ENCODE data around the gene TNK2. TPM values are rescaled to one million over a fixed set of nuclear protein-coding genes. Genes with fewer than 3 reads are reported as not detected.
"Not testable (repeated sequence)": the region's sequence is repeated elsewhere in the genome, so short reads cannot be mapped to it uniquely, and the experiment has no call there.

TNK2 gene
- total RNA-seq, 2 donors from 2014 or later = 26.5 to 38.6 TPM

- H3K27ac ChIP-seq, H3K4me1 ChIP-seq, H3K4me3 ChIP-seq, H3K36me3 ChIP-seq, H3K9me3 ChIP-seq, H3K27me3 ChIP-seq: not testable (repeated sequence)
- DNase-seq (ENCODE audit: low spot score) = peak; percentile 23
These were observed 32.5 kb upstream of the TNK2 start for GRCh38 chr3:195940806-195941205.

GRCh38 chr3:195939526-195940470 lies 31.4 kb upstream of the TNK2 start:
- not testable (repeated sequence) for H3K27ac ChIP-seq; H3K4me1 ChIP-seq; H3K9me3 ChIP-seq; H3K36me3 ChIP-seq; H3K4me3 ChIP-seq; H3K27me3 ChIP-seq; DNase-seq (ENCODE audit: low spot score)

GRCh38 chr3:195933044-195933430 lies 24.7 kb upstream of the TNK2 start:
- not testable (repeated sequence) for H3K9me3 ChIP-seq; DNase-seq (ENCODE audit: low spot score); H3K4me3 ChIP-seq; H3K27ac ChIP-seq; H3K4me1 ChIP-seq; H3K27me3 ChIP-seq; H3K36me3 ChIP-seq

GRCh38 chr3:195932418-195933043 lies 24.2 kb upstream of the TNK2 start:
- no peaks in the 10 kb centered on the region for H3K36me3 ChIP-seq
- no peaks in the 10 kb centered on the region for H3K4me1 ChIP-seq
- H3K27me3 ChIP-seq = no peaks in the 10 kb centered on the region
- H3K4me3 ChIP-seq = no peak overlapping the region
- TF ChIP-seq CTCF (IDR thresholded peaks at IDR 0.05) = no peak
- no peak for DNase-seq (ENCODE audit: low spot score)
- H3K9me3 ChIP-seq = no peaks in the 10 kb centered on the region
- no peak overlapping the region for H3K27ac ChIP-seq

- no peak overlapping the region for H3K4me3 ChIP-seq
- DNase-seq (ENCODE audit: low spot score) = no peak
- no peak overlapping the region for H3K27ac ChIP-seq
- H3K4me1 ChIP-seq = no peaks in the 10 kb centered on the region
- H3K36me3 ChIP-seq = no peaks in the 10 kb centered on the region
- no peaks in the 10 kb centered on the region for H3K9me3 ChIP-seq
- no peak for TF ChIP-seq CTCF (IDR thresholded peaks at IDR 0.05)
- H3K27me3 ChIP-seq = no peaks in the 10 kb centered on the region
These were observed 23.4 kb upstream of the TNK2 start for GRCh38 chr3:195931582-195932273.

GRCh38 chr3:195929452-195929851 lies 21.1 kb upstream of the TNK2 start:
- no peak overlapping the region for H3K27ac ChIP-seq
- TF ChIP-seq CTCF (IDR thresholded peaks at IDR 0.05) = no peak

GRCh38 chr3:195921334-195921791 lies 13.0 kb upstream of the TNK2 start:
- Histone ChIP-seq H3K4me3 (no peak overlapping the region), H3K27me3 (no peaks in the 10 kb centered on the region), H3K27ac (no peak overlapping the region), H3K36me3 (no peaks in the 10 kb centered on the region), H3K4me1 (no peaks in the 10 kb centered on the region), H3K9me3 (no peaks in the 10 kb centered on the region)
- TF ChIP-seq CTCF (IDR thresholded peaks at IDR 0.05) = no peak
- no peak for DNase-seq (ENCODE audit: low spot score)

More at GRCh38 chr3:195929452-195929851, 21.1 kb upstream of the TNK2 start:
- H3K36me3 ChIP-seq = no peaks in the 10 kb centered on the region
- no peaks in the 10 kb centered on the region for H3K4me1 ChIP-seq
- H3K9me3 ChIP-seq = no peaks in the 10 kb centered on the region
- DNase-seq (ENCODE audit: low spot score) = no peak
- no peak overlapping the region for H3K4me3 ChIP-seq
- H3K27me3 ChIP-seq = no peaks in the 10 kb centered on the region

Data from right atrium auricular region (tissue), 2 donors.